Activated effector memory CD4-positive, alpha-beta T cell treated with Interleukin-2 at 50 U/mL for 16 hours (primary cell): ENCODE measurements around the gene WASL.
"Not testable (repeated sequence)": the region's sequence is repeated elsewhere in the genome, so short reads cannot be mapped to it uniquely, and the experiment has no call there.

Source experiments
- DNase-seq: peaks from one replicate; pipeline ENCODE4 v3.0.0-alpha.2; 2020

The WASL gene

GRCh38 chr7:123768493-123768892, 19.7 kb upstream of the WASL start:
- no peak for DNase-seq

DNA sequence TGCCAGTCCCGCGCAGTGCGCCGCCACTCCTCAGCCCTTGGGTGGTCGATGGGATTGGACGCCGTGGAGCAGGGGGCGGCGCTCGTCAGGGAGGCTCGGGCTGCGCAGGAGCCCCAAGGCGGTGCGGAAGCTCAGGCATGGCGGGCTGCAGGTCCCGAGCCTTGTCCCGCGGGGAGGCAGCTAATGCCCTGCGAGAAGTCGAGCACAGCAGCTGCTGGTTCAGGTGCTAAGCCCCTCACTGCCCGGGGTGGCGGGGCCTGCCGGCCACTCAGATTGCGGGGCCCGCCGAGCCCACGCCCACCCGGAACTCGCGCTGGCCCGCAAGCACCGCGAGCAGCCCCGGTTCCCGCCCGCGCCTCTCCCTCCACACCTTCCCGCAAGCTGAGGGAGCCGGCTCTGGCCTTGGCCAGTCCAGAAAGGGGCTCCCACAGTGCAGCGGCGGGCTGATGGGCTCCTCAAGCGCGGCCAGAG, 14.4 kb upstream of the WASL start:
- no peak for DNase-seq

DNA sequence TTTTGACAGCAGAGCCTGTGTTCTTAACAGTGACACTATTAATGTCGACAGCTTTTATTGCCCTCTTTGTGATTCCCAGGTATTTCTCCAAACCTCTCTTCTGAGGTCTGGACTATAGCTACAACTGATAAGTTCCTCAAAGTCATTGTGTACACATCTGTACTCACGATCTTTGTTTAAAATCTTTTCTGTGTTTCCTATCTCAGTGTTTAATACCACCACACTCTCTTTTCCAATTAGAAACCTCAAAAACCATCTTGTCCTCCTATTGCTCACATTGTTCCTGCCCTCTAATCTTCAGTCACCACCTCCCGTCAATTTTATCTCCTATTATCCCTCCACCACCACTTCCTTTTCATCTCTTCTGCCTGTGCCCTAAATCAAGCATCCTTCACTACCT, 12.9 kb upstream of the WASL start:
- DNase-seq, result no peak

DNA sequence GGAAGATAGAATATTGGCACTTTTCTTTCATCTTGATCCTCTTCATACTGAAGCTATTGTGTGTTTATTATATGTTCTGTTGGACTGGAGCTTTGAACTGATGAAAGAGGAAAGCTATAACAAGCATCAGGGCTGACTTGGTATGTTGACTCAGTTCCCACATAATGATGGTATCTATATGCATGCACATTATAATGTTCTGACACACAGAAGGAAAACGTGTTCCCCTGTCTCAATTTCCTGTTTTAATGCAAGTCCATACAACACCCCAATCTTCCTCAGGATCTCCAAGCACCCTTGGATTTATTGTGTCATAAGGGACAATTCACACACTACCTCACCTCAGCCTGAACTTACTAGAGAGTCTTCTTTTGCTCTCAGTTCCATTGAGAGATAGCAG, 8.3 kb upstream of the WASL start:
- DNase-seq, result no peak

- DNase-seq, result no peak
Observed at GRCh38 chr7:123755338-123755737, 6.5 kb upstream of the WASL start.

- no peak for DNase-seq
Observed at GRCh38 chr7:123754271-123754871, 5.6 kb upstream of the WASL start.

GRCh38 chr7:123752534-123752933, 3.7 kb upstream of the WASL start:
- DNase-seq, result no peak

GRCh38 chr7:123751821-123752220, 3.0 kb upstream of the WASL start:
- DNase-seq, result no peak

- no peak for DNase-seq
Observed at GRCh38 chr7:123750389-123751230, 1.8 kb upstream of the WASL start.

- no peak for DNase-seq
Observed at GRCh38 chr7:123749537-123749857, 694 bp upstream of the WASL start.

- DNase-seq, result no peak
Observed at GRCh38 chr7:123748171-123748733, 551 bp downstream of the WASL start.

DNA sequence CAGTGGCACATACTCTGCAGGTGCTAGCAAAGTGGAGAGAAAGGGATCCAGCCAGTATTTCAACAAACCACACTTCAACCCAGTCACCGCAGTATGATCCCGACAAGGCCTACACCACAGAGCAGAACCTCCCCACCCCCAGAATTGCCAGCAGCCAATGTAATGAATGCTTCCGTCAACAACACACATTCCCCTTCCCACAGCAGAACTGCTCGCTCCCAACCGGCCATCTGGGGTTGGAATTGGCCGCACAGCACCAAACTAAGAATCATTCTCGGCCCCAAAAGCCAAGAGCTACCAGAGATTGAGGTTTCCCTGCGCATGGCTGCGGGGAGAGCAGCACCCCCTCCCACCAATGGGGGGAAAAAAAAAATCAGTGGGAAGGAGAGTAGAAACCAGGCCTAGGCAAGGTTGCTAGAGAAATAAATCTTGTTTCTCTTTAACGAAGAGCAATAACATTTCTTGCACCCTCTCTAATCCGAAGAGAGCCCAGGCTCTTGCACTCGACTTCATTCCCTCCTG, 1.1 kb downstream of the WASL start:
- DNase-seq, result no peak

GRCh38 chr7:123746931-123747488, 1.8 kb downstream of the WASL start:
- no peak for DNase-seq

DNA sequence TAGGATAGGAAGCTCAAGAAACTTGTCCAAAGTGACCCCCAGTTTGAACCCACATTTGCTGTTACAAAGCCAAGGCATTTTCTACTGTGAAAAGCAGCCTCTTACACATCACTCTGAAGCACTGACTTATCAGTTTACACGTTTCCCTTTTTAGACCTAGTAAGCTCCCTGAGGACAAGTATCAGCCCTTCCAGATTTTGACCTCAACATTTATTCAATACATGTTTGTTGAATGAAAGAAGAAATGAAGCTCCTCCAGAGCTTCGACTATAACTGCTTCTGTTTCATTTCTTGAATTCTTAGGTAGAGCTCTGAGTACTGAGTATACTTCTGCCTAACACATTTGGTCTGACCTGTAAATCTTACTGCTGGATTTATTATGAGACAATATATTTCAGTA, 2.7 kb downstream of the WASL start:
- no peak for DNase-seq

DNA sequence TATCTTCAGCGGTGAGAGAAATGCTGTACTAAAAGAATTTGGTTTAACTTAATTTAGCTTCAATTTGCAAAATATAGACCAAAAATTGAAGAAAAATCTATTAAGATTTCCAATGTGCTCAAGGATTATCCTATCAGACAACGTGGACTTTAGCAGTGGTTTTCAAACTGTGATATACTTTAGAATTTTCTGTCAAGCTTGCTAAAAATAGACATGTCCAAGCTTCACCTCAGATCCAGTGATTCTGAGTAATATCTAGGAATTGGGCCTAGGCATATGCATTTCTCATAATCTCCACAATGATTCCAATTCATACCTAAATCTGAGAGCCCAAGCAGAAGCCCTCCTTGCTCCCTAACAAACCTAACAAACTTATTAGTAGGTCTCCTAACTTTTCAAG, 3.4 kb downstream of the WASL start:
- no peak for DNase-seq

DNA sequence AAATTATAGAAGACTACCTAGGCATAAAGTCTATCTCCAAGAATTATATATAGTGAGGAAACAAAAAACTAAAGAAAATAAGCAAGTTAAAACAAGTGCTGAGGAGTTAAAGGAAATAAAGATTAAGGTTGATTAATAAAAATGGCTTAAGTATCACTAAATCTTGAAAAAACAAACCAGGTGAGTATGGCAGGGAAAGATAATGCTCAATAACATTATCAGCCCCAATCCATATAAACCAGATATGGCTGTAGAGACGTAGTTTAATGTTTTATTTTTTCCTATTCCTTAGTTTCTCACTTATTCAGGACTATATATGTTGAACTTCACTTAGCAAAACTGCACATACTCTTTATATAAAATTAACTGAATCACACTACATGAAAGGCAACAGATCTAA, 4.4 kb downstream of the WASL start:
- no peak for DNase-seq

DNA sequence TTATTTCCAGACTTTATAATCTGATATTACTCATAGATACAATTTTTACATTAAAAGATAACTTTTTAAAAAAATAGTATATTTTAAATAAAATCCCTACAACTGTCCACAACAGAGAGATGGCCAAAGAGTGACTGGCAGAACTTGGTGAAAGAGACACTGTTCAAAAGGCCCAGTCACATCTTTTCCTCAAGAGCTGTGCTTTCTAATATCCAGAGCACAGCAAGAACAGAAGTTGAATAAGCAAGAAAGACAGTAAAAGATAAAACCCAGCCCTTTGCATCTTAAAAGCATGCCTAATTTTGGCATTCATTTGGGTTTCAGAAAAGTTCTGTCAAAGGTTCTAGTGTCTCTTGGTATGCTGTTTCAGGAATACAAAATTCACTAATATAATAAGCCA, 6.9 kb downstream of the WASL start:
- DNase-seq, result no peak

GRCh38 chr7:123738808-123739207, 10.0 kb downstream of the WASL start:
- no peak for DNase-seq

- DNase-seq, result no peak
Observed at GRCh38 chr7:123738356-123738755, 10.4 kb downstream of the WASL start.

DNA sequence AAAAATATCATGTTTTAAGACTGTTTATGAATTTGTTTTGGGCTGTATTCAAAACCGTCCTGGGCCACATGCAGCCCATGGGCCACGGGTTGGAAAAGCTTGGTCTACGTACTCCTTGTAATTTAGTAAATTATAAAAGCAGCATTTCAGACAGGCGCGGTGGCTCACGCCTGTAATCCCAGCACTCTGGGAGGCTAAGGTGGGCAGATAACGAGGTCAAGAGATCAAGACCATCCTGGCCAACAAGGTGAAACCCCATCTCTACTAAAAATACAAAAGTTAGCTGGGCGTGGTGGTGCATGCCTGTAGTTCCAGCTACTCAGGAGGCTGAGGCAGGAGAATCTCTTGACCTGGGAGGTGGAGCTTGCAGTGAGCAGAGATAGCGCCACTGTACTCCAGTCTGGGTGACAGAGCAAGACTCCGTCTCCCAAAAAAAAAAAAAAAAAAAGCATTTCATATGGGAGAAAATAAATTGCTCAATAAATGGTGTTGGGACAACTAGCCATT, 11.6 kb downstream of the WASL start:
- not testable (repeated sequence) for DNase-seq

GRCh38 chr7:123735539-123735938, 13.3 kb downstream of the WASL start:
- no peak for DNase-seq

- no peak for DNase-seq
Observed at GRCh38 chr7:123734498-123734897, 14.3 kb downstream of the WASL start.

DNA sequence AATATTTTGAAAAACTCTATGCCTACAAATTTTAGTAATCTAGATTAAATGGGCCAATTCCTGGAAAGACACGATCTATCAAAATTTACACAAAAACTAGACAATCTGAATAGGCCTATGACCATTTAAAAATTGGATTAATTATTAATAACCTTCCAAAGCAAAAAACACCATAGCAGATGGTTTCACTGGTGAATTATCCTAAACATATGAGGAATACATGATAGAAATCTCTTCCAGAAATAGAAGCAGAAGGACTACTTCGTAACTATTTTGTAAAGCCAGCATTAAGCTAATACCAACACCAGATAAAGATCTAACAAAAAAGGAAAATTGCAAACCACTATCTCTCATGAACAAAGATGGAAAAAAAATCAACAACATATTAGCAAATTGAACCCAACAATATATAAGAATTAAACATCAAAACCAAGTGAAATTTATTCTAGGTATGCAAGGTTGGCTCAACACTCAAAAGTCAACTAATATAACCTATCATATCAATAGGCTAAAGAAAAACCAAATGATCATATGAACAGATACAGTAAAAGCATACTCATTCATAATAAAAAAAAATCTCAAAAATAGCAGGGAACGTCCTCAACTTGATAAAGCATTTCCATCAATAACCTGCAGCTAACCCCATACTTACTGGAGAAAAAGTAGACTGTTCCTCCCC, 16.3 kb downstream of the WASL start:
- no peak for DNase-seq
